HEK293 (cell line): ENCODE results near the gene CACNA2D3.

Experiments
- CTCF ChIA-PET: fragments of 350-600 bp; formaldehyde crosslinking; extraction: SDS; loops from one replicate; lab custom pipeline; 2021; ENCODE audit warnings: antibody characterized with exemption; lab: Yijun Ruan, JAX
- POLR2A ChIA-PET: fragments of 300-600 bp; formaldehyde crosslinking; extraction: SDS; loops from one replicate; lab custom pipeline; 2020; ENCODE audit warnings: antibody characterized with exemption, inconsistent platforms; lab: Yijun Ruan, JAX
- H3K27ac ChIP-seq: fragments of 200-500 bp; sonication (Bioruptor generic); 2 replicates; pipeline ENCODE4 v1.5.1; 2014; ENCODE audit warnings: low read depth, low read length, control low read depth, inconsistent platforms; ENCODE audit errors: extremely low read depth
- H3K36me3 ChIP-seq, 2 experiments: fragments of 200-500 bp in 1 of 2; sonication (Bioruptor generic) in 1 of 2; 1 replicate in 1 of 2; 2 replicates in 1 of 2; pipeline ENCODE4 v1.5.1; 2014 to 2017; ENCODE audit warnings: inconsistent platforms in 2 of 2, low read length in 2 of 2; ENCODE audit not compliant: control insufficient read depth in 2 of 2, insufficient read depth in 1 of 2
- H3K4me1 ChIP-seq: fragments of 200-500 bp; sonication (Bioruptor generic); 2 replicates; pipeline ENCODE4 v1.5.1; 2014; ENCODE audit warnings: mild to moderate bottlenecking, low read length, inconsistent platforms; ENCODE audit not compliant: control insufficient read depth, insufficient read depth
- H3K4me3 ChIP-seq: 2 replicates; pipeline ENCODE4 v1.5.1; 2011; ENCODE audit warnings: low read depth, mild to moderate bottlenecking, control low read depth, low read length, moderate library complexity
- H3K9me3 ChIP-seq: fragments of 200-500 bp; sonication (Bioruptor generic); 2 replicates; pipeline ENCODE4 v1.5.1; 2014; ENCODE audit warnings: low read depth, low read length, inconsistent platforms; ENCODE audit not compliant: control insufficient read depth, insufficient read depth
- GLIS2 ChIP-seq: fragments of 450-650 bp; formaldehyde crosslinking; IDR thresholded peaks from 2 replicates; pipeline ENCODE4 v1.5.1; 2016; ENCODE audit warnings: missing biosample characterization, missing genetic modification characterization
- ZBTB48 ChIP-seq: fragments of 450-650 bp; formaldehyde crosslinking; IDR thresholded peaks from 2 replicates; pipeline ENCODE4 v1.5.1; 2016; ENCODE audit warnings: missing biosample characterization, missing genetic modification characterization
- ZBTB49 ChIP-seq: fragments of 450-650 bp; formaldehyde crosslinking; IDR thresholded peaks from 2 replicates; pipeline ENCODE4 v1.5.1; 2016; ENCODE audit warnings: missing biosample characterization, missing genetic modification characterization, low read depth
- ZFP69B ChIP-seq: fragments of 450-650 bp; formaldehyde crosslinking; IDR thresholded peaks from 2 replicates; pipeline ENCODE4 v1.5.1; 2016; ENCODE audit warnings: missing biosample characterization, missing genetic modification characterization
- ZNF280C ChIP-seq: fragments of 450-650 bp; formaldehyde crosslinking; IDR thresholded peaks from 2 replicates; pipeline ENCODE4 v1.5.1; 2016; ENCODE audit warnings: missing biosample characterization, missing genetic modification characterization
- ZNF560 ChIP-seq: fragments of 450-650 bp; formaldehyde crosslinking; IDR thresholded peaks from 2 replicates; pipeline ENCODE4 v1.5.1; 2017; ENCODE audit warnings: missing biosample characterization, missing genetic modification characterization, borderline replicate concordance
- ZNF585B ChIP-seq: fragments of 450-650 bp; formaldehyde crosslinking; IDR thresholded peaks from 2 replicates; pipeline ENCODE4 v1.5.1; 2016; ENCODE audit warnings: missing biosample characterization, missing genetic modification characterization
- ZNF785 ChIP-seq: fragments of 450-650 bp; formaldehyde crosslinking; IDR thresholded peaks from 2 replicates; pipeline ENCODE4 v1.5.1; 2016; ENCODE audit warnings: missing biosample characterization, missing genetic modification characterization
- TF ChIP-seq, protein P1 (sequence below): fragments of 450-650 bp; formaldehyde crosslinking; IDR thresholded peaks from 2 replicates; pipeline ENCODE4 v1.5.1; 2016; ENCODE audit warnings: missing biosample characterization, missing genetic modification characterization
- TF ChIP-seq, protein P2 (sequence below): fragments of 450-650 bp; formaldehyde crosslinking; IDR thresholded peaks from 2 replicates; pipeline ENCODE4 v1.5.1; 2016; ENCODE audit warnings: missing biosample characterization, missing genetic modification characterization
- TF ChIP-seq, protein P3 (sequence below): fragments of 450-650 bp; formaldehyde crosslinking; IDR thresholded peaks from 2 replicates; pipeline ENCODE4 v1.5.1; 2016; ENCODE audit warnings: missing biosample characterization, missing genetic modification characterization

Gene CACNA2D3

GRCh38 chr3:54810401-54810800 lies 688.0 kb downstream of the CACNA2D3 start:
- no peak overlapping the region for H3K4me3 ChIP-seq
- TF ChIP-seq, protein P1, sequence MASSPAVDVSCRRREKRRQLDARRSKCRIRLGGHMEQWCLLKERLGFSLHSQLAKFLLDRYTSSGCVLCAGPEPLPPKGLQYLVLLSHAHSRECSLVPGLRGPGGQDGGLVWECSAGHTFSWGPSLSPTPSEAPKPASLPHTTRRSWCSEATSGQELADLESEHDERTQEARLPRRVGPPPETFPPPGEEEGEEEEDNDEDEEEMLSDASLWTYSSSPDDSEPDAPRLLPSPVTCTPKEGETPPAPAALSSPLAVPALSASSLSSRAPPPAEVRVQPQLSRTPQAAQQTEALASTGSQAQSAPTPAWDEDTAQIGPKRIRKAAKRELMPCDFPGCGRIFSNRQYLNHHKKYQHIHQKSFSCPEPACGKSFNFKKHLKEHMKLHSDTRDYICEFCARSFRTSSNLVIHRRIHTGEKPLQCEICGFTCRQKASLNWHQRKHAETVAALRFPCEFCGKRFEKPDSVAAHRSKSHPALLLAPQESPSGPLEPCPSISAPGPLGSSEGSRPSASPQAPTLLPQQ (tag by site-specific recombination), result no peak
- POLR2A ChIA-PET, result no interaction called here
- H3K9me3 ChIP-seq, result no peaks in the 10 kb centered on the region
- CTCF ChIA-PET, result no interaction called here
- H3K27ac ChIP-seq, result no peak overlapping the region
- H3K36me3 ChIP-seq, result no peaks in the 10 kb centered on the region
- no peaks in the 10 kb centered on the region for H3K4me1 ChIP-seq

GRCh38 chr3:54814224-54814623 lies 691.9 kb downstream of the CACNA2D3 start:
- POLR2A ChIA-PET, result no interaction called here

More at GRCh38 chr3:54814224-54814623, 691.9 kb downstream of the CACNA2D3 start:
- Histone ChIP-seq H3K9me3 (no peaks in the 10 kb centered on the region), H3K4me1 (no peaks in the 10 kb centered on the region), H3K36me3 (no peaks in the 10 kb centered on the region), H3K27ac (no peak overlapping the region), H3K4me3 (no peak overlapping the region)
- CTCF ChIA-PET, result interaction anchor here (0.7 to 1.2 kb wide), 2 partner anchors 17 to 42 kb away, joined by 3 to 4 read pairs; no protein-coding TSS in a partner anchor
- no peak for TF ChIP-seq ZNF560
- no peak for TF ChIP-seq ZBTB49
- TF ChIP-seq, protein P2, sequence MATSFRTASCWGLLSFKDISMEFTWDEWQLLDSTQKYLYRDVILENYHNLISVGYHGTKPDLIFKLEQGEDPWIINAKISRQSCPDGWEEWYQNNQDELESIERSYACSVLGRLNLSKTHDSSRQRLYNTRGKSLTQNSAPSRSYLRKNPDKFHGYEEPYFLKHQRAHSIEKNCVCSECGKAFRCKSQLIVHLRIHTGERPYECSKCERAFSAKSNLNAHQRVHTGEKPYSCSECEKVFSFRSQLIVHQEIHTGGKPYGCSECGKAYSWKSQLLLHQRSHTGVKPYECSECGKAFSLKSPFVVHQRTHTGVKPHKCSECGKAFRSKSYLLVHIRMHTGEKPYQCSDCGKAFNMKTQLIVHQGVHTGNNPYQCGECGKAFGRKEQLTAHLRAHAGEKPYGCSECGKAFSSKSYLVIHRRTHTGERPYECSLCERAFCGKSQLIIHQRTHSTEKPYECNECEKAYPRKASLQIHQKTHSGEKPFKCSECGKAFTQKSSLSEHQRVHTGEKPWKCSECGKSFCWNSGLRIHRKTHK (tag by site-specific recombination), result no peak
- TF ChIP-seq ZFP69B (tag by site-specific recombination), result no peak
- TF ChIP-seq ZNF585B, result no peak
- TF ChIP-seq ZNF280C (tag by site-specific recombination), result no peak
- TF ChIP-seq ZBTB48 (tag by site-specific recombination), result no peak
- TF ChIP-seq ZNF785 (tag by site-specific recombination), result no peak
- TF ChIP-seq, protein P3, sequence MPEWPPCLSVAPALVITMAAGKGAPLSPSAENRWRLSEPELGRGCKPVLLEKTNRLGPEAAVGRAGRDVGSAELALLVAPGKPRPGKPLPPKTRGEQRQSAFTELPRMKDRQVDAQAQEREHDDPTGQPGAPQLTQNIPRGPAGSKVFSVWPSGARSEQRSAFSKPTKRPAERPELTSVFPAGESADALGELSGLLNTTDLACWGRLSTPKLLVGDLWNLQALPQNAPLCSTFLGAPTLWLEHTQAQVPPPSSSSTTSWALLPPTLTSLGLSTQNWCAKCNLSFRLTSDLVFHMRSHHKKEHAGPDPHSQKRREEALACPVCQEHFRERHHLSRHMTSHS (tag by site-specific recombination), result no peak
- TF ChIP-seq GLIS2, result no peak
